K562 (cell line): ENCODE results near the gene TECTA. TPM values are rescaled to one million over a fixed set of nuclear protein-coding genes. Genes with fewer than 3 reads are reported as not detected.

ENCODE experiments used
- ATAC-seq: fragments of 200-7000 bp; cut with Tn5 transposase; 3 replicates; pipeline ENCODE4 v1.9.1; 2020; ENCODE audit warnings: moderate library complexity
- BruUV-seq: library from RNA; stranded (reverse); fragments of 400-500 nt; replicated peaks from 2 replicates; lab custom pipeline; 2021; lab: Mats Ljungman, UMichigan
- CTCF ChIA-PET: fragments of 300-600 bp; formaldehyde crosslinking; extraction: SDS; loops from one replicate; lab custom pipeline; 2021; ENCODE audit warnings: low intra/inter-chr PET ratio; lab: Yijun Ruan, JAX
- POLR2A ChIA-PET: fragments of 300-600, 350-650 bp; sonication (Branson Sonifier 250); formaldehyde crosslinking; extraction: SDS; loops from one replicate; lab custom pipeline; 2021; ENCODE audit warnings: antibody characterized with exemption, inconsistent platforms; lab: Yijun Ruan, JAX
- DNase-seq, 4 experiments: peaks; one replicate each; pipeline versions ENCODE4 v3.0.0 to v3.0.0-alpha.2; 2011 to 2018; ENCODE audit warnings: low spot score in 3 of 4, mixed read lengths in 3 of 4; ENCODE audit errors: extremely low read depth in 1 of 4
- FAIRE-seq: peaks from 2 replicates; lab custom pipeline; 2011; peaks lifted over from hg19 to GRCh38; lab: Jason Lieb, UNC
- H2AFZ ChIP-seq: 2 replicates; pipeline ENCODE4 v1.6.0; 2011; ENCODE audit warnings: low read depth, low read length, control low read depth, inconsistent platforms
- H3K27ac ChIP-seq: fragments of 200-600 bp; 3 replicates; pipeline ENCODE4 v1.8.0; 2011; ENCODE audit warnings: low read depth, mild to moderate bottlenecking, control low read depth, inconsistent platforms, low read length, moderate library complexity, mixed read lengths; ENCODE audit errors: extremely low read depth
- H3K27me3 ChIP-seq, 2 experiments: fragments of 300-600 bp in 1 of 2; 2 replicates in 1 of 2; 3 replicates in 1 of 2; pipeline versions ENCODE4 v1.6.0 to v1.8.0; 2011; ENCODE audit warnings: inconsistent platforms in 2 of 2, low read length in 2 of 2, mild to moderate bottlenecking in 1 of 2, mixed read lengths in 1 of 2, moderate library complexity in 1 of 2; ENCODE audit not compliant: control insufficient read depth in 2 of 2, insufficient read depth in 2 of 2
- H3K36me3 ChIP-seq: fragments of 300-600 bp; 3 replicates; pipeline ENCODE4 v1.8.0; 2011; ENCODE audit warnings: mild to moderate bottlenecking, low read length, inconsistent platforms; ENCODE audit not compliant: control insufficient read depth, insufficient read depth
- H3K4me1 ChIP-seq, 2 experiments: fragments of 200-600 bp in 1 of 2; replicated peaks in 1 of 2; 2 replicates in 1 of 2; 3 replicates in 1 of 2; pipeline versions ENCODE4 v1.5.1 to v1.8.0; 2011; ENCODE audit warnings: inconsistent platforms in 2 of 2, low read length in 2 of 2, mild to moderate bottlenecking in 1 of 2, mixed read lengths in 1 of 2, moderate library complexity in 1 of 2; ENCODE audit not compliant: control insufficient read depth in 2 of 2, insufficient read depth in 2 of 2
- H3K4me2 ChIP-seq: 2 replicates; pipeline ENCODE4 v1.6.1; 2011; ENCODE audit warnings: low read length, control low read depth, inconsistent platforms, mixed read lengths; ENCODE audit not compliant: insufficient read depth
- H3K4me3 ChIP-seq: fragments of 200-600 bp; sonication (generic), shearing (Covaris generic); 2 replicates; pipeline ENCODE4 v1.5.1; 2016; ENCODE audit warnings: control low read depth, inconsistent platforms
- H3K79me2 ChIP-seq: fragments of 200-600 bp; 3 replicates; pipeline ENCODE4 v1.8.0; 2011; ENCODE audit warnings: low read length, inconsistent platforms; ENCODE audit not compliant: control insufficient read depth, insufficient read depth
- H3K9ac ChIP-seq, 2 experiments: 2 replicates each; pipeline versions ENCODE4 v1.6.0 to v1.6.1; 2011; ENCODE audit warnings: low read depth in 2 of 2, low read length in 2 of 2, control low read depth in 1 of 2, inconsistent platforms in 1 of 2, mild to moderate bottlenecking in 1 of 2, mixed read lengths in 1 of 2; ENCODE audit not compliant: insufficient read depth in 1 of 2
- H3K9me1 ChIP-seq: one replicate; pipeline ENCODE4 v1.6.0; 2011; ENCODE audit warnings: inconsistent platforms, mild to moderate bottlenecking, low read length, moderate library complexity; ENCODE audit not compliant: control insufficient read depth, insufficient read depth
- H3K9me3 ChIP-seq: replicated peaks from 2 replicates; pipeline ENCODE4 v1.5.1; 2011; ENCODE audit warnings: low read depth, low read length, inconsistent platforms; ENCODE audit not compliant: control insufficient read depth, insufficient read depth
- H4K20me1 ChIP-seq: replicated peaks from 2 replicates; pipeline ENCODE4 v1.6.1; 2011; ENCODE audit warnings: low read length, inconsistent platforms, mixed read lengths; ENCODE audit not compliant: control insufficient read depth, insufficient read depth
- CHD2 ChIP-seq: IDR thresholded peaks from 2 replicates; pipeline ENCODE4 v1.6.1; 2011; ENCODE audit warnings: low read depth, low read length
- ETV6 ChIP-seq, 3 experiments: fragments of 150-350 bp in 1 of 3; sonication (generic) in 1 of 3; formaldehyde crosslinking in 1 of 3; IDR thresholded peaks; 2 replicates each; pipeline versions ENCODE4 v1.6.1 to v1.8.0; 2014 to 2022; ENCODE audit warnings: borderline replicate concordance in 2 of 3, low read depth in 2 of 3, antibody characterized with exemption in 1 of 3, low read length in 1 of 3, mild to moderate bottlenecking in 1 of 3, missing genetic modification reagents in 1 of 3
- NONO ChIP-seq, 2 experiments: fragments of 200-400 bp in 1 of 2; fragments of 450-650 bp in 1 of 2; formaldehyde crosslinking in 1 of 2; IDR thresholded peaks; 2 replicates each; pipeline ENCODE4 v1.6.1; 2017; ENCODE audit warnings: low read depth in 2 of 2, mild to moderate bottlenecking in 2 of 2, moderate library complexity in 2 of 2, low read length in 1 of 2
- PHB2 ChIP-seq: fragments of 450-650 bp; IDR thresholded peaks from 2 replicates; pipeline ENCODE4 v1.6.1; 2017; ENCODE audit warnings: low read depth
- POLR2B ChIP-seq: fragments of 450-650 bp; IDR thresholded peaks from 2 replicates; pipeline ENCODE4 v1.6.1; 2018; ENCODE audit warnings: low read depth; ENCODE audit not compliant: partially characterized antibody
- RB1 ChIP-seq: fragments of 450-650 bp; IDR thresholded peaks from 2 replicates; pipeline ENCODE4 v1.6.1; 2017; ENCODE audit warnings: low read depth, mild to moderate bottlenecking
- YY1 ChIP-seq, 3 experiments: IDR thresholded peaks; 2 replicates each; pipeline ENCODE4 v1.6.1; 2011; ENCODE audit warnings: low read length in 2 of 3, mild to moderate bottlenecking in 2 of 3, moderate library complexity in 2 of 3, borderline replicate concordance in 1 of 3, control low read depth in 1 of 3, low read depth in 1 of 3; ENCODE audit not compliant: insufficient read depth in 3 of 3, insufficient replicate concordance in 2 of 3, control insufficient read depth in 1 of 3, insufficient read length in 1 of 3; ENCODE audit errors: extremely low read depth in 1 of 3
- ZC3H8 ChIP-seq: fragments of 450-650 bp; IDR thresholded peaks from 2 replicates; pipeline ENCODE4 v1.6.1; 2017
- ZFP36 ChIP-seq: fragments of 150-350 bp; IDR thresholded peaks from 2 replicates; pipeline ENCODE4 v1.6.1; 2018; ENCODE audit warnings: low read length, low read depth; ENCODE audit not compliant: partially characterized antibody
- ZNF583 ChIP-seq: fragments of 250-450 bp; sonication (Bioruptor Pico); IDR thresholded peaks from 2 replicates; pipeline ENCODE4 v1.4.0; 2020
- WGBS: fragments of 100-300 bp; shearing (Covaris generic); methylation state at CpG from one replicate; pipeline ENCODE4 v1.1.6; 2016; ENCODE audit warnings: low coverage, mixed read lengths; ENCODE audit not compliant: insufficient coverage; ENCODE audit errors: missing lambda C conversion rate; 5-methylcytosine and 5-hydroxymethylcytosine counted together
- in situ Hi-C: fragments of 300-500 bp; cut with MboI; formaldehyde crosslinking; loops from 4 replicates; pipeline ENCODE4 v1.15.0; 2018; ENCODE audit warnings: inconsistent platforms, mixed read lengths
- intact Hi-C: fragments of 100-400 bp; cut with micrococcal nuclease; formaldehyde crosslinking; loops from 2 replicates; pipeline ENCODE4 v1.14.2; 2022
- polyA plus RNA-seq, 8 experiments: library from polyadenylated mRNA; depleted of rRNA in 4 of 8; stranded (reverse) in 5 of 8; unstranded in 3 of 8; fragments of >200 nt; fragmentation: Nextera tagmentation in 2 of 8; fragmentation: Illumina TruSeq in 1 of 8; extraction: Ambion mirVana in 2 of 8; extraction: Trizol in 1 of 8; gene quantifications; 2 replicates each; pipeline versions ENCODE4 v1.2.1 to v1.2.3, GENCODE V29; 2011 to 2014; ENCODE audit warnings: inconsistent platforms in 1 of 8, missing spikeins in 1 of 8
- total RNA-seq, 7 experiments: library from RNA; depleted of rRNA in 6 of 7; stranded (reverse); fragments of >200 nt in 6 of 7; fragmentation: Illumina TruSeq in 2 of 7; extraction: Trizol in 2 of 7; gene quantifications; 2 replicates each; pipeline versions ENCODE4 v1.2.1 to v1.2.3, GENCODE V29; 2011 to 2021; ENCODE audit warnings: low replicate concordance in 1 of 7

The TECTA gene
- total and polyA plus RNA-seq, 9 of the 15 experiments (the other 6 are each of a cell fraction or from before 2014, with no cell fraction given), result under 0.01 to 0.04 (median 0.03) TPM; not detected in 5

- no peak overlapping the region for H2AFZ ChIP-seq
- no peak overlapping the region for H3K9ac ChIP-seq
- H3K27ac ChIP-seq, result no peak overlapping the region
- H3K4me3 ChIP-seq, result no peak overlapping the region
- H3K79me2 ChIP-seq, result no peaks in the 10 kb centered on the region
- H3K4me2 ChIP-seq, result no peak overlapping the region
- intact Hi-C loops (no loop called here), in situ Hi-C loops (no loop called here)
- WGBS, result 2% methylated on average over 6 of the region's 6 CpGs
- no TSS peak for BruUV-seq
- H3K36me3 ChIP-seq, result no peaks in the 10 kb centered on the region
- ChIA-PET CTCF (no interaction called here), POLR2A (no interaction called here)
- DNase-seq (no peak), ATAC-seq (no peak), FAIRE-seq (no peak)
- H4K20me1 ChIP-seq, result no peaks in the 10 kb centered on the region
- H3K9me3 ChIP-seq, result no peaks in the 10 kb centered on the region
- H3K9me1 ChIP-seq, result no peaks in the 10 kb centered on the region
- H3K27me3 ChIP-seq, result peaks cover 0 to 12% of the 10 kb centered on the region in 2 experiments; a peak in 1 of 5 replicates
- no peaks in the 10 kb centered on the region for H3K4me1 ChIP-seq
- TF ChIP-seq PHB2 (no peak), ZFP36 (no peak), ETV6 (IDR thresholded peaks at IDR 0.05; ENCODE audit: borderline replicate concordance in 1 of 2, low read depth in 2 of 2, low read length in 1 of 2) (no peak), ETV6 (CRISPR knock-in tag; IDR thresholded peaks at IDR 0.05; ENCODE audit: borderline replicate concordance) (no peak), ZC3H8 (no peak), YY1 (IDR thresholded peaks at IDR 0.05; ENCODE audit: borderline replicate concordance in 1 of 3, control insufficient read depth in 1 of 3, extremely low read depth in 1 of 3, insufficient read depth in 3 of 3, insufficient read length in 1 of 3, insufficient replicate concordance in 2 of 3, low read depth in 1 of 3, low read length in 2 of 3) (no peak), ZNF583 (no peak), RB1 (no peak), CHD2 (no peak), POLR2B (no peak), NONO (IDR thresholded peaks at IDR 0.05; ENCODE audit: low read depth in 2 of 2, low read length in 1 of 2) (no peak)
Observed at GRCh38 chr11:121163658-121164308, 62.7 kb downstream of the TECTA start.
